H9 (cell line): ENCODE results near the gene OTOF. TPM values are rescaled to one million over a fixed set of nuclear protein-coding genes. Genes with fewer than 3 reads are reported as not detected.

ENCODE experiments used
- DNase-seq: peaks from one replicate; pipeline ENCODE4 v3.0.0-alpha.2; 2017
- H2AFZ ChIP-seq: one replicate; pipeline ENCODE4 v1.6.1; 2013; ENCODE audit warnings: mild to moderate bottlenecking, low read length, control low read depth, moderate library complexity
- H2AK5ac ChIP-seq: 2 replicates; pipeline ENCODE4 v1.6.1; 2013; ENCODE audit warnings: low read length, control low read depth, mixed read lengths; ENCODE audit not compliant: insufficient read length
- H2BK120ac ChIP-seq: one replicate; pipeline ENCODE4 v1.6.1; 2013; ENCODE audit warnings: low read depth, mild to moderate bottlenecking, low read length, control low read depth, inconsistent platforms; ENCODE audit not compliant: poor library complexity, severe bottlenecking
- H2BK12ac ChIP-seq: 2 replicates; pipeline ENCODE4 v1.6.1; 2013; ENCODE audit warnings: low read length, control low read depth, mixed read lengths, low read depth; ENCODE audit not compliant: insufficient read length
- H2BK15ac ChIP-seq: 2 replicates; pipeline ENCODE4 v1.6.1; 2013; ENCODE audit warnings: low read depth, low read length, control low read depth
- H2BK20ac ChIP-seq: one replicate; pipeline ENCODE4 v1.6.1; 2013; ENCODE audit warnings: low read depth, mild to moderate bottlenecking, low read length, control low read depth, inconsistent platforms; ENCODE audit not compliant: poor library complexity, severe bottlenecking
- H2BK5ac ChIP-seq: 2 replicates; pipeline ENCODE4 v1.6.1; 2013; ENCODE audit warnings: low read length, control low read depth, mixed read lengths; ENCODE audit not compliant: insufficient read length
- H3K14ac ChIP-seq: 2 replicates; pipeline ENCODE4 v1.6.1; 2013; ENCODE audit warnings: low read length, control low read depth; ENCODE audit not compliant: insufficient read depth
- H3K18ac ChIP-seq: 2 replicates; pipeline ENCODE4 v1.6.1; 2013; ENCODE audit warnings: low read depth, mild to moderate bottlenecking, mixed read lengths, low read length, control low read depth; ENCODE audit not compliant: insufficient read length
- H3K23ac ChIP-seq: 2 replicates; pipeline ENCODE4 v1.6.1; 2013; ENCODE audit warnings: low read length, control low read depth, mixed read lengths, low read depth; ENCODE audit not compliant: insufficient read length
- H3K23me2 ChIP-seq: 2 replicates; pipeline ENCODE4 v1.6.1; 2013; ENCODE audit warnings: low read depth, mild to moderate bottlenecking, mixed read lengths, low read length, control low read depth; ENCODE audit not compliant: insufficient read length, poor library complexity, severe bottlenecking
- H3K27ac ChIP-seq: 2 replicates; pipeline ENCODE4 v1.5.1; 2013; ENCODE audit warnings: low read length, control low read depth, mixed read lengths, low read depth; ENCODE audit not compliant: insufficient read length
- H3K27me3 ChIP-seq: 2 replicates; pipeline ENCODE4 v1.6.1; 2013; ENCODE audit warnings: low read length, control low read depth, inconsistent platforms; ENCODE audit not compliant: insufficient read depth
- H3K4ac ChIP-seq: 2 replicates; pipeline ENCODE4 v1.6.1; 2013; ENCODE audit warnings: low read depth, mild to moderate bottlenecking, control low read depth, inconsistent platforms, low read length, moderate library complexity
- H3K4me1 ChIP-seq: 2 replicates; pipeline ENCODE4 v1.6.1; 2013; ENCODE audit warnings: low read length, control low read depth, inconsistent platforms; ENCODE audit not compliant: insufficient read depth
- H3K4me2 ChIP-seq: 2 replicates; pipeline ENCODE4 v1.6.1; 2013; ENCODE audit warnings: low read length, control low read depth, mixed read lengths; ENCODE audit not compliant: insufficient read length, insufficient read depth
- H3K56ac ChIP-seq: 2 replicates; pipeline ENCODE4 v1.6.1; 2013; ENCODE audit warnings: low read depth, mild to moderate bottlenecking, mixed read lengths, low read length, control low read depth; ENCODE audit not compliant: insufficient read length
- H3K79me1 ChIP-seq: 2 replicates; pipeline ENCODE4 v1.6.1; 2013; ENCODE audit warnings: low read depth, mild to moderate bottlenecking, moderate library complexity, low read length, control low read depth, inconsistent platforms; ENCODE audit not compliant: insufficient read depth, poor library complexity, severe bottlenecking
- H3K79me2 ChIP-seq: 2 replicates; pipeline ENCODE4 v1.6.1; 2013; ENCODE audit warnings: low read length, control low read depth, inconsistent platforms; ENCODE audit not compliant: insufficient read depth
- H3K9ac ChIP-seq: 2 replicates; pipeline ENCODE4 v1.6.1; 2013; ENCODE audit warnings: low read length, control low read depth, mixed read lengths; ENCODE audit not compliant: insufficient read length; ENCODE audit errors: extremely low read depth
- H3K9me3 ChIP-seq: one replicate; pipeline ENCODE4 v1.6.1; 2013; ENCODE audit warnings: low read depth, low read length, inconsistent platforms; ENCODE audit not compliant: control insufficient read depth
- H3T11ph ChIP-seq: one replicate; pipeline ENCODE4 v1.6.1; 2013; ENCODE audit warnings: mild to moderate bottlenecking, low read length, control low read depth, inconsistent platforms
- H4K20me1 ChIP-seq: one replicate; pipeline ENCODE4 v1.6.1; 2013; ENCODE audit not compliant: control insufficient read depth, insufficient read length, insufficient read depth
- H4K5ac ChIP-seq: 2 replicates; pipeline ENCODE4 v1.6.1; 2013; ENCODE audit warnings: low read depth, mild to moderate bottlenecking, mixed read lengths, low read length, control low read depth; ENCODE audit not compliant: insufficient read length
- H4K8ac ChIP-seq: replicated peaks from 2 replicates; pipeline ENCODE4 v1.6.1; 2013; ENCODE audit warnings: low read length, control low read depth, mixed read lengths, low read depth; ENCODE audit not compliant: insufficient read length
- H4K91ac ChIP-seq: 2 replicates; pipeline ENCODE4 v1.6.1; 2013; ENCODE audit warnings: low read depth, mild to moderate bottlenecking, moderate library complexity, mixed read lengths, low read length, control low read depth; ENCODE audit not compliant: insufficient read length
- H3K27ac Mint-ChIP-seq, 3 experiments: 2 replicates in 2 of 3; 3 replicates in 1 of 3; pipeline ENCODE4 v1.8.0; 2020 to 2021; ENCODE audit warnings: mixed read lengths in 3 of 3, mild to moderate bottlenecking in 1 of 3, moderate library complexity in 1 of 3
- H3K27me3 Mint-ChIP-seq: 2 replicates; pipeline ENCODE4 v1.8.0; 2021; ENCODE audit warnings: low read depth, mild to moderate bottlenecking, moderate library complexity, mixed read lengths
- H3K36me3 Mint-ChIP-seq, 3 experiments: 2 replicates in 2 of 3; 3 replicates in 1 of 3; pipeline ENCODE4 v1.8.0; 2020 to 2021; ENCODE audit warnings: low read depth in 3 of 3, mixed read lengths in 3 of 3; ENCODE audit not compliant: insufficient read depth in 1 of 3
- H3K4me1 Mint-ChIP-seq, 2 experiments: 2 replicates each; pipeline ENCODE4 v1.8.0; 2020; ENCODE audit warnings: mixed read lengths in 2 of 2
- H3K4me3 Mint-ChIP-seq, 2 experiments: 2 replicates in 1 of 2; 3 replicates in 1 of 2; pipeline ENCODE4 v1.8.0; 2020 to 2021; ENCODE audit warnings: mild to moderate bottlenecking in 2 of 2, mixed read lengths in 2 of 2, moderate library complexity in 1 of 2
- H3K9me3 Mint-ChIP-seq, 2 experiments: 2 replicates in 1 of 2; 3 replicates in 1 of 2; pipeline ENCODE4 v1.8.0; 2020; ENCODE audit warnings: mild to moderate bottlenecking in 2 of 2, mixed read lengths in 2 of 2, moderate library complexity in 1 of 2
- CTCF ChIP-seq: fragments of 200-600 bp; sonication (generic); conservative IDR thresholded peaks from 3 replicates; pipeline ENCODE4 v1.8.0; 2021; ENCODE audit warnings: antibody characterized with exemption, mild to moderate bottlenecking
- WGBS: extraction: QIAGEN DNeasy Blood & Tissue Kit; methylation state at CpG from one replicate; pipeline ENCODE4 v1.1.7; 2013; ENCODE audit warnings: missing lambda C conversion rate, low lambda C conversion rate, mixed read lengths; ENCODE audit not compliant: insufficient read length; ENCODE audit errors: extremely low coverage; 5-methylcytosine and 5-hydroxymethylcytosine counted together
- total RNA-seq: library from RNA; stranded (reverse); gene quantifications from 2 replicates; pipeline ENCODE4 v1.2.1, GENCODE V29; 2021

Gene OTOF
- total RNA-seq, 1 experiment from 2014 or later: 0.35 TPM

- H2BK120ac ChIP-seq: no peak overlapping the region
- H3K9ac ChIP-seq: no peak overlapping the region
- H3K79me2 ChIP-seq: no peaks in the 10 kb centered on the region
- Mint-ChIP-seq H3K4me3 (no peak overlapping the region), H3K9me3 (no peaks in the 10 kb centered on the region; a peak in 2 of 5 replicates), H3K4me1 (peaks cover 0 to 3% of the 10 kb centered on the region in 2 experiments; a peak in 2 of 4 replicates), H3K27me3 (peaks cover 3% of the 10 kb centered on the region), H3K27ac (no peak overlapping the region), H3K36me3 (no peaks in the 10 kb centered on the region)
- no peak overlapping the region for H2BK20ac ChIP-seq
- no peak overlapping the region for H3K56ac ChIP-seq
- WGBS: no CpG with 5 or more reads among the region's 11 CpGs
- no peak overlapping the region for H2AFZ ChIP-seq
- H4K8ac ChIP-seq: peak overlapping the region; percentile 1
- H3K23me2 ChIP-seq: no peaks in the 10 kb centered on the region
- no peak overlapping the region for H3K14ac ChIP-seq
- no peak overlapping the region for H4K91ac ChIP-seq
- H2BK12ac ChIP-seq: no peak overlapping the region
- no peaks in the 10 kb centered on the region for H3K79me1 ChIP-seq
- H3K18ac ChIP-seq: no peak overlapping the region
- no peak overlapping the region for H3K23ac ChIP-seq
- no peak for TF ChIP-seq CTCF
- H3T11ph ChIP-seq: no peak overlapping the region
- no peak overlapping the region for H3K4me2 ChIP-seq
- H2BK15ac ChIP-seq: no peak overlapping the region
- H3K4ac ChIP-seq: no peak overlapping the region
- peak overlapping the region; percentile 5 for H4K5ac ChIP-seq
- H3K27me3 ChIP-seq: no peaks in the 10 kb centered on the region
- H4K20me1 ChIP-seq: peaks cover 3% of the 10 kb centered on the region
- no peak overlapping the region for H3K27ac ChIP-seq
- H3K4me1 ChIP-seq: no peaks in the 10 kb centered on the region
- DNase-seq: no peak
- H2AK5ac ChIP-seq: no peak overlapping the region
- no peak overlapping the region for H2BK5ac ChIP-seq
- H3K9me3 ChIP-seq: no peaks in the 10 kb centered on the region
Observed at GRCh38 chr2:26483027-26483326, 5.1 kb upstream of the OTOF start.
